ENCODE measurements around the gene AP1B1.
"Not testable (repeated sequence)": the region's sequence is repeated elsewhere in the genome, so short reads cannot be mapped to it uniquely, and the experiment has no call there.

AP1B1 gene

GRCh38 chr22:29346659-29347058 is 41.7 kb downstream of the AP1B1 start:
- DNase-seq: no peak

- DNase-seq: no peak
These were observed 42.4 kb downstream of the AP1B1 start for GRCh38 chr22:29345932-29346331.

DNA sequence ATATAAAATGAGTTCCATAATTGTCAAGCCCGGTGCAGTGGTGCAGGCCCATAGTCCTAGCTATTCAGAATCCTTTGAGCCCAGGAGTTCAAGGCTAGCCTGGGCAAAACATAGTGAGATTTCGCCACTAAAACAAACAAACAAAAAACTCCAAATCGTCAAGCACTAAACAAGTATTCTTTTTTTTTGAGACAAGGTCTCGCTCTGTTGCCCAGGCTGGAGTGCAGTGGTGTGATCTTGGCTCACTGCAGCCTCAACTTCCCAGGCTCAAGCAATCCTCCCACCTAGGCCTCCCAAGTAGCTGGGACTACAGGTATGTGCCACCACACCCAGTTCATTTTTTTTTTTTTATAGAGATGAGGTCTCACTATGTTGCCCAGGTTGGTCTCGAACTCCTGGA is 43.5 kb downstream of the AP1B1 start:
- not testable (repeated sequence) for DNase-seq

- DNase-seq: no peak
These were observed 44.2 kb downstream of the AP1B1 start for GRCh38 chr22:29344137-29344536.

- DNase-seq: no peak
These were observed 45.0 kb downstream of the AP1B1 start for GRCh38 chr22:29343313-29343805.

DNA sequence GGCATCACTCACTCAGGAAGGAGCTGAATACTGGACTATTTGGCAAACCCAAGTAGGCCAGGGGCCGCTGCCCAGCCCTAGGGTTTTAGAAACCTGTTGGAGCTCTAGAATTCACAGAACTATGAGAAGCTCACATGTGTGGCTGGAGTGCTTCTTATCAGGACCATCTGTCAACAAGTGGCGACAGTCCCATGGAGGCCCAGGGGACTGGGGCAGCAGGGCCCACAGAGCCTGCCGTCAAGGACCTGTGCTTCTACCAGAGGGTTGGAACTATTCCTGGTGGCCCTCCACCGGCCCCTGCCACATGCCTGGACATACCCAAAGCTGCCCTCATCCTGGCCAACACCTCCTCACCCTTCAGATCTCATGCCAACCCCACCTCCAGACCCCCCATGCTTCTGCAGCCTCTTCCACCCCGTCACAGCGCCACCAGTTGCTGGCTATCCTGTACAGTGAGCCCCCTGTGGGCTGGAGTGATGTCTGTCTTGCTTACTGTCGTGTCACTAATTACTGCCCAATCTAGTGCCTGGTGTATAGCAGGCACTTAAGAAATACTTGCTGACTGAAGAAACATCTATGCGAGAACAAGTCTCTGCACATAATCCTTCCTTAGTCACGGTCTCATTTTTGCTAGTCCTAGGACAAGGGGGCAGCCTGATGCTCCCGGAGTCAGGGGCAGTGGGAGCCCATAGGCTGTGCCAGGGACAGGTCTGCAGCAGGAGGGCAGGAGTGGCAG is 45.6 kb downstream of the AP1B1 start:
- DNase-seq: no peak

DNA sequence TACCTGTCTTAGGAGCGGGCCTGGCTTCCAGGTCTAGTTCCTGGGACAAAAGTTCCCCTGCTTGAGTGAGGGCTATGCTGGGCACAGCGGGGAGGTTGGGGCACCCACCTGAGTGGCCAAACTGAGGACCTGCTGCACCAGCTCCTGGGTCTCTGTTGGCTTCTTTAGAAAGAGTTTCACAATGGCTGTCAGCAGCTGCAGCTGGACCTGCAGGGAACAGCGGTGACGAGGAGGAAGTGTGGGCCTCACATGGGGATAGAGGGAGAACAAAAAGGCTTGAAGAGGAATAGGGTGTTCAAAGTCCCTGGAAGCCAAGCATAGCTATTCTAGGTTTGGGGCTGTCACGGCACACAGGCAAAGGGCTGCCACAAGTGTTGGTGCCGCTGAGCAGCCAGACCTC is 46.2 kb downstream of the AP1B1 start:
- peak; percentile 44 to 46 for DNase-seq

GRCh38 chr22:29341849-29342127 is 46.6 kb downstream of the AP1B1 start:
- no peak for DNase-seq

DNA sequence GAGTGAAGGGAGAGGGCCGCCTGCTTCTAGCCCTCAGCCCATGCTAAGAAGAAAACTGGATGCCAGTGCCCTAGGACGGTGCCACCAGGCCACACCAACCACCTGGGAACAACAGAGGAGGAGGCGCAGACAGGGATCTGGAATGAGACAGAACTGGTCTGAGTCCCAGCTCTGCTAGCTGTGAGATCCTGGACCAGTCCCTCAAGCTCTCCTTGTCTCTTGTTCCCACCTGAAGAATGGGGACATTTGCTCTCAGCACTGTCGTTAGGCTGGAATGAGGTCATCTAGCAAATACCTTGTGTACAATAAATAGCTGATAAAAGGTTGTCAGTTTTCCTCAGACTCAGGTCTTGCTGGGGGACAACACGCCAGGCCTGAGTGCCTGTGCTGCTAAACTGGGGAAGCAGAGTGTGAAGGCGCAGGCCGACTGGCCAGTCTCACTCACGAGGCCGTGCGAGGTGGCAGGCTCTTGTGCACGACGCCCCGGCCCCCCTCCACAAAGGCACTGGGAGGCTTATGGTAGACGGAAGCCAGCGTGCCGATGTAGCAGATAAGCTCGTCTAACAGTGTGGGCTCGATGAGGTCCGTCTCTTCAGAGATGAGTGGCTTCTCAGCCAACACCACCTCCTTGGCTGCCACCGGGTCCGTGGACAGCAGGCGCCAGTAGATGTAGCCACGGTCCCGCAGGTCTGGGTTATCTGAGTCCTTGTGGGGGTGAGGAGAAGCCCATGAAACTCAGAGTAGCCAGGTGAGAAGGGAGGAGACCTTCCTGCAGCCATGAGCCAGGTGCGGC is 47.1 kb downstream of the AP1B1 start:
- no peak for DNase-seq

DNA sequence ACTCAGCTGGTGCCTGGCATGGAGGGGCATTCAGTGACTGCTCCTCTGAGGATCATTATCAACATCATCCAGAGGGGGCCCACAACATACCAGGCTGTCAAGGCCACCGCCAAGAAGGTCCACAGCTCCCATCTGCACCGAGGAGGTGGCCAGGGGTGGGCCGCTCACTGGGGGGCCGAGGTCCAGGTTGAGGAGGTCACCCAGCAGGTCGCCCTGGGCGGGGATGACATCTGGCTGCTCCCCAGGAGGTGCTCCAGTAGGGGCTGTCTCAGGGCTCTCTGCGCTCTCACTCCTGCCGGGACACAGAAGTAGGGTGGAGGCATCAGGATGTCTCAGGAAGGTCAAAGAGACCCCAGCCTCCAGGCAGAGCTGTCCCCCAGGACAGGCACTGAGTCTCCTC is 47.8 kb downstream of the AP1B1 start:
- no peak for DNase-seq

DNA sequence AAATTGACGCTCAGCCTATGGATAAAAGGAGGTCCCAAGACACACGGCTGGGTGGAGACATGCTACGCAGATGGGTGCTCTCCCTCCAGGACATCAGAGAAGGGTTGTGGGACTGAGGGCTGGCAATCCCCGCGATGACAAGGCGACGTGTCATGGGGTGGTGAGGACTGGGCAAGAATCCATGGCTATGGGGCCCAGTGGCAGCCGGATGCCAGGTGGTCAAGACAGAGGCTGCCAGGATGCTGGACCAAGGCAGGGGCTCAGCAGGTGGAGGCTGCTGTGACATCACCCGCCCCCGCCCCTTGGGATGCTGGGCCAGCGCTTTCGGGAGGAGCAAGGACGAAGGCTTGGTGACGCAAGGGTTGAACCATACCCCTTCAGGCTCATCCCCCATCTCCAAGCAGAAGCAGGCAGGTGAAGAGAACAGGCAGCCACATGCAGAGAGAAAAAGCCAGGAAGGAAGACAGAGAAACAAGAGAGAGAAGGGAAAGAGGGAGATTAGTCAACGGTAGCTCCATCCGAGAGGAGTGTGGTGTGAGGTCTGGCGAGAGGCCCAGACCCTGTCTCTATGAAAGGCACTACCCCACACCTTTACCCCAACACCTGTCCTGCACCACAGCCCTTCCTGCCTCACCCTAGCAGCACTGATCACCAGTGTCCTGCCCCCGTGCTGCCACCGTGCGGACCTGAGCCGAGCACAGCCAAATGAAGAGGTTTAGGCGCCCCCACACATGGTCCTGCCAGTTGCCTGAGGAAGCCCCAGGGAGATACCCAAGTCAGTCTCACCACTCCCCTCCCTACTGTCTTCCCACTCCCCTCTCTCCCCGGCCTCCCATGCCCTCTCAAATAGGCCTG is 48.8 kb downstream of the AP1B1 start:
- no peak for DNase-seq

DNA sequence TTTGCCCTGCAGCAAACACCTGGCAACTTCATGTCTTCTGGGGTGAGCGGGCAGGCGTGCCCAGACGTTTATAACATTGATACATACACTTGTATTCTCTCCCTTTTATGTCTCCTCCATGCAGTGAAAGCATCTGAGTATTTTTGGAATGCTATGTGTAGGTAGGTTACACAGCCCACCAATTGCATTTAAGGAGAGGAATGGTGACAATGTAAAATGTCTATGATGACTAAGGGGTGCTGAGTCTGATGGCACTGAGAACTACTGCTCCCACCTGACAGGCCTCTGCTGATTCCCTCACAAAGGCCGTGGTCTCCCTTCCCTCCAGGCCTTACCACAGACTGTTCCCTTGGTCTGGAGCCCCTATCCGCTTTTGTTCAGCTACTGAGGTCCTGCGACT is 50.0 kb downstream of the AP1B1 start:
- DNase-seq: no peak

GRCh38 chr22:29337631-29338284 is 50.6 kb downstream of the AP1B1 start:
- DNase-seq: no peak

DNA sequence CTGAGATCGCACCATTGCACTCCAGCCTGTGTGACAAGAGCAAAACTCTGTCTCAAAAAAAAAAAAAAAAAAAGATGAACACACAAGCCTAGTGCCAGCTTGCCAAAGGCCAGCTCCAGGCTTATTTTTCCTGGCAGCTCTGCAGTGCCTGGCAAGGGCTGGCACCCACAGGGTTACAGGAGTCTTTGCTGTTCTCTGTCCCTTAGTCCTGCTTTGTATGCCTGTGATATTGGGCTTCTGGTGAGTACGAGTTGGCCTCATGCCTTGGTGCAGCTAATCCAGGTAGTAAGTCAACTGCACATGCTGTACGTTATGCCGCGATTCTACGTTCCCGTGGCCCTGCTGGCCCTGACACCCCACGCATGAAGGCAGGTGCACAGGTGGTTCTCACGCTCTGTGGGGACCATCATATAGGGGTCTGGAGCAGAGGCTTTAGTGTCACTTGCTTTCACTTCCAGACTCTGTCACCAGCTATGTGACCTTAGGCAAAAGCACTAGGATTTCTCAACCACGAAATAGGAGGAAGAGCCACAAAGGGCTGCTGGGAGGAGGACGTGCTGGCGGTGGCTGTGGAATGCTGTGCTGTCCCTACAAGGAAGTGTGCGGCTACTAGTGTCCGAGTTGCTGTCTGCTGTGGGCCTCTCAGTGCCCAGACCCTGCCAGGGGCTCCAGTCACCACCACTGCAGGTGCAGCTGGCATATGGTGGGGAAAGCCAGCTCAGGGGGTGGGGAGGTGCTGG is 51.4 kb downstream of the AP1B1 start:
- no peak for DNase-seq

GRCh38 chr22:29335656-29336055 is 52.7 kb downstream of the AP1B1 start:
- no peak for DNase-seq

DNA sequence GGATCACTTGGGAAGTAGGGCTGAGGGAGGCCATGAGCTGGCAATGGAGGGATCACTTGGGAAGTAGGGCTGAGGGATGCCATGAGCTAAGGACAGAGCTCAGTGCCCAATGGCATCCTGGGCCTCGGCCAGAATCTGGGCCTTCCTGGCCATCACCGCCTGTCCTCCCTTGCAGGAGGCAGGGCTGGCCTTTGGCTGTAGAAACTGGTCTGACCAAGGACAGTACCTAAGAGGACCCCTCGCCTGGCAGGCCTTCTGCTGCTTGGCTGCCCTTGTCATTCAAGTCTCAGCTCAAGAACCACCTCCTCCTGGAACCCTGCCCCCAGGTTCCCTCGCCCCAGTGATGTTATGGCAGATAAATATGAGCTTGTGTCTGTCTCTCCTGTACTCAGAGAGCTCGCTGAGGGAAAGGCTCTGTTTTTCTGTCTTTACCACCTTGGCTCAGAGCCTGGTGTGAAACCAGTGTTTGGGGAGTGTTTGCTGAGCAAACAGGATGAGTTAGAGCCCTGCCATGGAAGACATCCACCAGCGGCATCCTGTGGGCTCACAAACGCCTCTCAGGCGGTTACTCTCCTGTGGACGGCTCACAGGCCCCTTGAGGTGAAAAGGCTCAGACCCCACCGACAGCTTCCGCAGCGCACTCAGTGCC is 53.5 kb downstream of the AP1B1 start:
- DNase-seq: no peak

DNA sequence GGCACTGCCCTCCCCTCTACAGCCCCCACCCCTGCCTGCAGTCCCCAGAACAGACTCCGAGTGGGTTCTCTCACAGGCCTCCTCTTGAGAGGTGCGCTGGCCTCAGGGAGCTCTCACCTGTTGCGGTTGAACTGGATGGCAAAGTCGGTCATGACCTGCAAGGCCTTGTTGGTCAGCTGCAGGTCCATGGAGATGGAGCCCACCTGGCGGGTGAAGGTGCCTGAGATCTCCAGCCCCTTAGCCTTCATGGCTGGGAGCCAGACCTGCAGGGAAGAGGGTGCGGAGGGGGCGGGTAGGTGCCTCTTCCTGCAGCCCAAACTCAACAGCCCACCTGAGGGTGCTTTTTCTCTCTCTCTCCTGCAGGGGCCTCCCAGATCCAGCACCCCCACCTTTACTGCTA is 54.2 kb downstream of the AP1B1 start:
- no peak for DNase-seq

- DNase-seq: no peak
These were observed 55.4 kb downstream of the AP1B1 start for GRCh38 chr22:29332886-29333496.

GRCh38 chr22:29331658-29332300 is 56.6 kb downstream of the AP1B1 start:
- DNase-seq: no peak

DNA sequence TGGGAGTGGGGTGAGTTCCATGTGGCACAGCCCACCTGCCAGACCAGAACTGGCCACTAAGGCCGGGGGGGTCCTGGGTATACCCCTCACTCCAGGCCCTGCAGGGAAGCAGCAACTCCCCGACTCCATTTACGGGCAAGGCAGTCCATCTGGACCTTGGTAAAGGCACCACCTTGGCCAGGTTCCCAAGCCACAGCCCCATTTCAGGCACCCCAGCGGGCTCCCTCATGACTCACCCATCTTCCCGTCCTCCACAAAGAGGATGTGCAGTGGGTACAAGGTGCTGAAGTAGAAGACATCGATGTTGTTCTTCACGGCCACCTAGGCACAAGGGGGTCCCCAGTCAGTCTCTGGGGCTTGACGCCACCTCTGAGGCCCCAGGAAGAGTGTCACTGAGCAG is 57.2 kb downstream of the AP1B1 start:
- no peak for DNase-seq

DNA sequence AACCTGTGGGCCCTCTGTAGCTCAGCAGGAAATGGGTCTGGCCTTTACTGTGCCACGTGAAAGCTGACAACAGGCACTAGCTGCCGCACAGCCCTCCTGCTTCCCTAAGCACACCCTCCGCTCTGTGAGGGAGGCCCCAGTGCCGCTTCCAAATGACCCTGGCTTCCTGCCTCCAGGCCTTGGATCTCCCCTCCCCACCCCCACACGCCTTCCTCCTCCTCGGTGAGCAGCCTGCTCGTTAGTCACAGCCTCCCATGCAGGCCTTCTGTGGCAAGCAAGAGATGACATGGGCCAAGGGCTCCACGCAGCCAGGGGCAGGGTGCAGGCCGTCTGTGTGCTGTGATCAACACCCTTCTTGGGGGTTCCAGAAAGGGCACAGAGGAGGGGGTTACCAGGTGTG is 57.6 kb downstream of the AP1B1 start:
- peak; percentile 100 for DNase-seq
